Endothelial cell of umbilical vein (primary cell): ENCODE data around the gene FBXO44. TPM values are rescaled to one million over a fixed set of nuclear protein-coding genes. Genes with fewer than 3 reads are reported as not detected.
A peak's percentile ranks its signal among the peaks of the same experiment; 100 is the strongest.

Source experiments
- BruUV-seq: library from RNA; stranded (reverse); fragments of 400-500 nt; replicated peaks from 2 replicates; lab custom pipeline; 2021; lab: Mats Ljungman, UMichigan
- CTCF ChIA-PET: fragments of 300-600, 350-600 bp; sonication (Branson Sonifier 250); formaldehyde crosslinking; loops from one replicate; lab custom pipeline; 2021; ENCODE audit warnings: antibody characterized with exemption, inconsistent platforms; lab: Charles Lee
- POLR2A ChIA-PET: fragments of 300-600, 350-600 bp; sonication (Branson Sonifier 250); formaldehyde crosslinking; loops from one replicate; lab custom pipeline; 2021; ENCODE audit warnings: antibody characterized with exemption, inconsistent platforms; lab: Charles Lee
- DNase-seq: peaks from one replicate; pipeline ENCODE4 v3.0.0-alpha.2; 2011; ENCODE audit warnings: low read depth, low spot score
- FAIRE-seq: peaks from 2 replicates; lab custom pipeline; 2011; peaks lifted over from hg19 to GRCh38; lab: Jason Lieb, UNC
- H2AFZ ChIP-seq: 2 replicates; pipeline ENCODE4 v1.6.0; 2012; ENCODE audit warnings: low read depth, low read length, control low read depth, inconsistent platforms
- H3K27ac ChIP-seq: 2 replicates; pipeline ENCODE4 v1.5.1; 2011; ENCODE audit warnings: low read depth, mild to moderate bottlenecking, control low read depth, low read length, moderate library complexity; ENCODE audit not compliant: insufficient read depth
- H3K27me3 ChIP-seq, 2 experiments: 2 replicates each; pipeline versions ENCODE4 v1.6.0 to v1.6.1; 2011; ENCODE audit warnings: low read length in 2 of 2, mixed read lengths in 1 of 2; ENCODE audit not compliant: control insufficient read depth in 2 of 2, insufficient read depth in 2 of 2
- H3K36me3 ChIP-seq, 2 experiments: 2 replicates in 1 of 2; 3 replicates in 1 of 2; pipeline ENCODE4 v1.5.1; 2011; ENCODE audit warnings: low read length in 2 of 2, mild to moderate bottlenecking in 1 of 2, moderate library complexity in 1 of 2; ENCODE audit not compliant: control insufficient read depth in 2 of 2, insufficient read depth in 2 of 2; ENCODE audit errors: extremely low read depth in 1 of 2
- H3K4me1 ChIP-seq: 3 replicates; pipeline ENCODE4 v1.5.1; 2011; ENCODE audit warnings: mild to moderate bottlenecking, low read length; ENCODE audit not compliant: control insufficient read depth, insufficient read depth; ENCODE audit errors: extremely low read depth
- H3K4me2 ChIP-seq: 2 replicates; pipeline ENCODE4 v1.6.1; 2011; ENCODE audit warnings: low read length, control low read depth, mixed read lengths; ENCODE audit not compliant: insufficient read depth
- H3K4me3 ChIP-seq, 3 experiments: fragments of 200-600 bp in 1 of 3; sonication (generic), shearing (Covaris generic) in 1 of 3; replicated peaks in 1 of 3; 2 replicates each; pipeline ENCODE4 v1.5.1; 2011 to 2016; ENCODE audit warnings: control low read depth in 3 of 3, low read length in 3 of 3, mild to moderate bottlenecking in 2 of 3, inconsistent platforms in 1 of 3, low read depth in 1 of 3, moderate library complexity in 1 of 3; ENCODE audit not compliant: insufficient read depth in 1 of 3
- H3K79me2 ChIP-seq: 2 replicates; pipeline ENCODE4 v1.6.0; 2012; ENCODE audit warnings: low read length, inconsistent platforms; ENCODE audit not compliant: control insufficient read depth, insufficient read depth
- H3K9ac ChIP-seq: replicated peaks from 2 replicates; pipeline ENCODE3; 2011; ENCODE audit warnings: low read length, control low read depth; ENCODE audit not compliant: insufficient read depth; ENCODE audit errors: extremely low read depth
- H3K9me1 ChIP-seq: replicated peaks from 3 replicates; pipeline ENCODE4 v1.6.0; 2011; ENCODE audit warnings: mild to moderate bottlenecking, low read length; ENCODE audit not compliant: control insufficient read depth, insufficient read depth; ENCODE audit errors: extremely low read depth
- H3K9me3 ChIP-seq: replicated peaks from 2 replicates; pipeline ENCODE4 v1.5.1; 2012; ENCODE audit warnings: low read length, inconsistent platforms; ENCODE audit not compliant: control insufficient read depth, insufficient read depth
- H4K20me1 ChIP-seq: replicated peaks from 2 replicates; pipeline ENCODE3; 2011; ENCODE audit warnings: mild to moderate bottlenecking, low read length; ENCODE audit not compliant: control insufficient read depth, insufficient read depth; ENCODE audit errors: extremely low read depth
- EZH2 ChIP-seq: IDR thresholded peaks from 2 replicates; pipeline ENCODE4 v1.6.1; 2012; ENCODE audit warnings: borderline replicate concordance, low read depth, mild to moderate bottlenecking, moderate library complexity, low read length, inconsistent platforms; ENCODE audit not compliant: severe bottlenecking
- FOS ChIP-seq: IDR thresholded peaks from 2 replicates; pipeline ENCODE4 v1.6.1; 2011; ENCODE audit warnings: mild to moderate bottlenecking, low read length, moderate library complexity, borderline replicate concordance; ENCODE audit not compliant: insufficient read depth
- GATA2 ChIP-seq: IDR thresholded peaks from 2 replicates; pipeline ENCODE4 v1.7.0; 2011; ENCODE audit warnings: low read depth, mild to moderate bottlenecking, moderate library complexity, mixed read lengths, low read length; ENCODE audit not compliant: insufficient read length, insufficient read depth
- JUN ChIP-seq: IDR thresholded peaks from 2 replicates; pipeline ENCODE4 v1.6.1; 2011; ENCODE audit warnings: borderline replicate concordance, low read depth; ENCODE audit not compliant: insufficient read length, insufficient read depth
- MYC ChIP-seq: IDR thresholded peaks from one replicate; pipeline ENCODE4 v1.6.1; 2011; ENCODE audit warnings: mild to moderate bottlenecking, low read depth, low read length
- POLR2A ChIP-seq: IDR thresholded peaks from 2 replicates; pipeline ENCODE4 v1.6.1; 2012; ENCODE audit warnings: low read depth, mild to moderate bottlenecking, control low read depth, low read length
- POLR2AphosphoS5 ChIP-seq: IDR thresholded peaks from 2 replicates; pipeline ENCODE4 v1.6.1; 2012; ENCODE audit warnings: low read depth, mild to moderate bottlenecking, control low read depth, low read length, moderate library complexity; ENCODE audit not compliant: insufficient read depth
- dilution Hi-C: fragments of 300-500 bp; cut with MboI; formaldehyde crosslinking; loops from one replicate; pipeline ENCODE4 v1.15.0; 2019; ENCODE audit warnings: low sequenced_read_pairs; ENCODE audit not compliant: extremely low pct_ligation_motif_present
- intact Hi-C: fragments of 100-400 bp; cut with micrococcal nuclease; formaldehyde crosslinking; loops from one replicate; pipeline ENCODE4 v1.10.0; 2022
- polyA plus RNA-seq, 4 experiments: library from polyadenylated mRNA; depleted of rRNA in 3 of 4; stranded (reverse) in 3 of 4; unstranded in 1 of 4; fragments of >200 nt; gene quantifications; 2 replicates each; pipeline versions ENCODE4 v1.2.1 to v1.2.3, GENCODE V29; 2011 to 2012; ENCODE audit warnings: missing spikeins in 1 of 4
- total RNA-seq: library from RNA; stranded (reverse); gene quantifications from 2 replicates; pipeline ENCODE4 v1.2.3, GENCODE V29; 2021
- TF ChIP-seq, protein P1 (sequence below), 2 donors: IDR thresholded peaks; 1 replicate in 1 of 2; 2 replicates in 1 of 2; pipeline ENCODE4 v1.5.1; 2011; ENCODE audit warnings: low read length in 2 of 2, mild to moderate bottlenecking in 2 of 2, moderate library complexity in 2 of 2, control low read depth in 1 of 2, inconsistent platforms in 1 of 2, low read depth in 1 of 2; ENCODE audit not compliant: insufficient read depth in 1 of 2; ENCODE audit errors: extremely low read depth in 1 of 2
- TF ChIP-seq, protein P2 (sequence below): IDR thresholded peaks from 2 replicates; pipeline ENCODE4 v1.6.1; 2011; ENCODE audit not compliant: insufficient read depth, insufficient read length

Gene FBXO44
- total and polyA plus RNA-seq, 2 donors (not counting 3 experiments of a cell fraction or from before 2014, with no cell fraction given), result 16.8 to 22.5 TPM

DNA sequence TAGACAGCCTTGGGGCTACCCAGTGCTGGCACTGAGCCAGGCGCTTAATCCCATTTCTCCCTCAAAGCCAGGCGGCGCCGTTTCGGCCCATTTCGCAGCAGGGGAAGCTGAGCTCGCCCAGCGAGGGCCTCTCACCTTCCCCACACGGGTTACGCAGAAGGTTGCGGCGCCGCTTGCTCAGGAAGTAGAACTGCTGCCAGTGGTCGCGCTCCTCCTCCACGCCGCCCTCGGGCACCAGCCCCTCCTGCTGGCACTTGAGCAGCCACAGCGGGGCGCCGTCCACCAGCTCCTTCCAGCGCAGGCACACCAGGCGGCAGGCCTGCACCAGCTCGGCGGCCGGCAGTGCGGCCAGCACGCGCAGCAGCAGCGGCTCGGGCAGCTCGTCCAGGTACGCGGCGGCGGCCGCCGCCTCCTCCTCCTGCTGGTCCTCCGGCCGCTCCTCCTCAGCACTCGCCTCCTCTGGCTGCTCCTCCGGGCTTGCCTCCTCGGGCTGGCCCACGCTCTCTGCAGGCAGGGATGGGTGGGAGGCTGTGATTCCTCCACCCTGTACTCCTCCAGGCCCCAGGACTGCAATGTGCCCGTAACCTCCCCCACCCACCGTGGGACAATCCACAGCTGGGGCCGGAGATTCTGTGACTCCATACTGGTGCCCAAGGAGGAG lies 4.2 kb upstream of the FBXO44 start:
- intact Hi-C loops (loop anchor here (1.0 to 2.0 kb wide), 6 partner anchors 43 to 256 kb away; no protein-coding TSS in a partner anchor), dilution Hi-C loops (no loop called here)

More for the DNA sequence above, 4.2 kb upstream of the FBXO44 start:
- ChIA-PET POLR2A (interaction anchor here (0.5 to 0.7 kb wide), 3 partner anchors 13 to 93 kb away, joined by 3 to 4 read pairs (median 3); partner anchors contain the start of gene FBXO6), CTCF (interaction anchor here (0.7 to 12.8 kb wide), 29 partner anchors 11 to 613 kb away, joined by 3 to 373 read pairs (median 5); partner anchors contain the start of genes AGTRAP, CLCN6, FBXO6 and MTHFR)
- no peaks in the 10 kb centered on the region for H3K36me3 ChIP-seq
- H4K20me1 ChIP-seq, result no peaks in the 10 kb centered on the region
- DNase-seq (peak; percentile 77), FAIRE-seq (peak; percentile 77)
- H3K79me2 ChIP-seq, result no peaks in the 10 kb centered on the region
- H3K27ac ChIP-seq, result no peak overlapping the region
- no peaks in the 10 kb centered on the region for H3K9me1 ChIP-seq
- H3K27me3 ChIP-seq, result no peaks in the 10 kb centered on the region
- H2AFZ ChIP-seq, result peak overlapping the region; percentile 66
- peaks cover 3% of the 10 kb centered on the region for H3K4me1 ChIP-seq
- TF ChIP-seq MYC (no peak), POLR2A (no peak), POLR2AphosphoS5 (peak; percentile 48), FOS (no peak), GATA2 (no peak), EZH2 (no peak), JUN (no peak)
- TF ChIP-seq, protein P1, sequence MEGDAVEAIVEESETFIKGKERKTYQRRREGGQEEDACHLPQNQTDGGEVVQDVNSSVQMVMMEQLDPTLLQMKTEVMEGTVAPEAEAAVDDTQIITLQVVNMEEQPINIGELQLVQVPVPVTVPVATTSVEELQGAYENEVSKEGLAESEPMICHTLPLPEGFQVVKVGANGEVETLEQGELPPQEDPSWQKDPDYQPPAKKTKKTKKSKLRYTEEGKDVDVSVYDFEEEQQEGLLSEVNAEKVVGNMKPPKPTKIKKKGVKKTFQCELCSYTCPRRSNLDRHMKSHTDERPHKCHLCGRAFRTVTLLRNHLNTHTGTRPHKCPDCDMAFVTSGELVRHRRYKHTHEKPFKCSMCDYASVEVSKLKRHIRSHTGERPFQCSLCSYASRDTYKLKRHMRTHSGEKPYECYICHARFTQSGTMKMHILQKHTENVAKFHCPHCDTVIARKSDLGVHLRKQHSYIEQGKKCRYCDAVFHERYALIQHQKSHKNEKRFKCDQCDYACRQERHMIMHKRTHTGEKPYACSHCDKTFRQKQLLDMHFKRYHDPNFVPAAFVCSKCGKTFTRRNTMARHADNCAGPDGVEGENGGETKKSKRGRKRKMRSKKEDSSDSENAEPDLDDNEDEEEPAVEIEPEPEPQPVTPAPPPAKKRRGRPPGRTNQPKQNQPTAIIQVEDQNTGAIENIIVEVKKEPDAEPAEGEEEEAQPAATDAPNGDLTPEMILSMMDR (IDR thresholded peaks at IDR 0.05; ENCODE audit: extremely low read depth in 1 of 2, insufficient read depth in 1 of 2, low read depth in 1 of 2, low read length in 2 of 2), result peak; percentile 80 to 94
- TF ChIP-seq, protein P2, sequence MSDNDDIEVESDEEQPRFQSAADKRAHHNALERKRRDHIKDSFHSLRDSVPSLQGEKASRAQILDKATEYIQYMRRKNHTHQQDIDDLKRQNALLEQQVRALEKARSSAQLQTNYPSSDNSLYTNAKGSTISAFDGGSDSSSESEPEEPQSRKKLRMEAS, result peak; percentile 17
- peak overlapping the region; percentile 36 for H3K4me2 ChIP-seq
- H3K4me3 ChIP-seq, result no peak overlapping the region
- no TSS peak for BruUV-seq
- H3K9ac ChIP-seq, result no peak overlapping the region
- no peaks in the 10 kb centered on the region for H3K9me3 ChIP-seq
